Measurements from ENCODE around the gene CARMIL1. TPM values are rescaled to one million over a fixed set of nuclear protein-coding genes. Genes with fewer than 3 reads are reported as not detected.

CARMIL1 gene
- total RNA-seq, 1 experiment from 2014 or later, result 23.6 TPM

DNA sequence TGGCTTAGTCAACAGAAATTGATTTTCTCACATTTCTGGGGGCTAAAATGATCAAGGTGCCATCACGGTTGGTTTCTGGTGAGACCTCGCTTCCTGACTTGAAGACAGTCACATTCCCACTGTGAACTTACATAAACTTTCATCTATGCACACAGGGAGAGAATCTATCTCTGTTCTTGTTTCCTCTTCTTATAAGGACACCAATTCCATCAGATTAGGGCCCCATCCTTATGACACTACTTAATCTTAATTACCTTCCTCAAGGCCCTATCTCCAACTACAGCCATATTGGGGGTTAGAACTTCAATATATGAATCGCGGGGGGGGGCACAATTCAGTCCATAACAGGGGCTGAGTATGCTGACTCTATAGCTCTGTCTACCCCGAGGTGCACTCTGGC lies 362.2 kb downstream of the CARMIL1 start:
- Mint-ChIP-seq H3K9me3 (no peaks in the 10 kb centered on the region), H3K4me1 (peaks cover 3 to 9% of the 10 kb centered on the region in 2 experiments), H3K36me3 (ENCODE audit: insufficient read depth in 1 of 3, low read depth in 3 of 3) (no peaks in the 10 kb centered on the region), H3K27me3 (ENCODE audit: low read depth) (peaks cover 48% of the 10 kb centered on the region), H3K27ac (no peak overlapping the region), H3K4me3 (no peak overlapping the region)
- Histone ChIP-seq H3K56ac (ENCODE audit: insufficient read length, low read depth, low read length) (no peak overlapping the region), H4K8ac (replicated peaks; ENCODE audit: insufficient read length, low read depth, low read length) (no peak overlapping the region), H3K27ac (ENCODE audit: insufficient read length, low read depth, low read length) (no peak overlapping the region), H2BK15ac (ENCODE audit: low read depth, low read length) (no peak overlapping the region), H3K18ac (ENCODE audit: insufficient read length, low read depth, low read length) (no peak overlapping the region), H2AK5ac (ENCODE audit: insufficient read length, low read length) (no peak overlapping the region), H2BK120ac (ENCODE audit: low read depth, low read length, poor library complexity, severe bottlenecking) (no peak overlapping the region), H4K20me1 (ENCODE audit: control insufficient read depth, insufficient read depth, insufficient read length) (no peaks in the 10 kb centered on the region), H2BK20ac (ENCODE audit: low read depth, low read length, poor library complexity, severe bottlenecking) (no peak overlapping the region), H2AFZ (ENCODE audit: low read length) (no peak overlapping the region), H3K23ac (ENCODE audit: insufficient read length, low read depth, low read length) (no peak overlapping the region), H3K4me1 (ENCODE audit: insufficient read depth, low read length) (no peaks in the 10 kb centered on the region), H3K23me2 (ENCODE audit: insufficient read length, low read depth, low read length, poor library complexity, severe bottlenecking) (no peaks in the 10 kb centered on the region), H2BK5ac (ENCODE audit: insufficient read length, low read length) (no peak overlapping the region), H3K9ac (ENCODE audit: extremely low read depth, insufficient read length, low read length) (no peak overlapping the region), H3K79me1 (ENCODE audit: insufficient read depth, low read depth, low read length, poor library complexity, severe bottlenecking) (no peaks in the 10 kb centered on the region), H3K4me2 (ENCODE audit: insufficient read depth, insufficient read length, low read length) (no peak overlapping the region), H3K14ac (ENCODE audit: insufficient read depth, low read length) (no peak overlapping the region), H3K9me3 (ENCODE audit: control insufficient read depth, low read depth, low read length) (no peaks in the 10 kb centered on the region), H2BK12ac (ENCODE audit: insufficient read length, low read depth, low read length) (no peak overlapping the region), H3T11ph (ENCODE audit: low read length) (no peak overlapping the region), H3K27me3 (ENCODE audit: insufficient read depth, low read length) (no peaks in the 10 kb centered on the region), H4K91ac (ENCODE audit: insufficient read length, low read depth, low read length) (no peak overlapping the region), H3K4ac (ENCODE audit: low read depth, low read length) (no peak overlapping the region), H4K5ac (ENCODE audit: insufficient read length, low read depth, low read length) (no peak overlapping the region), H3K79me2 (ENCODE audit: insufficient read depth, low read length) (no peaks in the 10 kb centered on the region)
- DNase-seq, result no peak
- no peak for TF ChIP-seq CTCF (conservative IDR thresholded peaks at IDR 0.05)
- no CpG with 5 or more reads among the region's 5 CpGs for WGBS (ENCODE audit: extremely low coverage, insufficient read length, low lambda C conversion rate)

Measured in H9 (cell line).